HG02642 (cell line): ENCODE results near the gene KDM3B.
"Not testable (repeated sequence)": the region's sequence is repeated elsewhere in the genome, so short reads cannot be mapped to it uniquely, and the experiment has no call there.

Source experiments
- ATAC-seq: cut with Tn5 transposase; IDR thresholded peaks from one replicate; pipeline ENCODE4 v1.9.1; 2021; ENCODE audit warnings: mild to moderate bottlenecking; ENCODE audit not compliant: unreplicated experiment, poor library complexity

KDM3B gene

GRCh38 chr5:138464008-138464387 is 111.5 kb downstream of the KDM3B start:
- ATAC-seq: peak; percentile 44

GRCh38 chr5:138464388-138465260 is 112.1 kb downstream of the KDM3B start:
- ATAC-seq: peak; percentile 74

GRCh38 chr5:138465261-138466124 is 113.0 kb downstream of the KDM3B start, which contains the start of gene EGR1:
Gene EGR1, plus strand, starts transcription at chr5:138465479. Its CDS starts 283 bp downstream, at chr5:138465762.
- ATAC-seq: peak; percentile 66

GRCh38 chr5:138466125-138466899 is 113.8 kb downstream of the KDM3B start:
- no peak for ATAC-seq

- no peak for ATAC-seq
Observed at GRCh38 chr5:138466900-138467710, 114.6 kb downstream of the KDM3B start.

GRCh38 chr5:138467711-138468132 is 115.2 kb downstream of the KDM3B start:
- ATAC-seq: no peak

- ATAC-seq: no peak
Observed at GRCh38 chr5:138468133-138468965, 115.9 kb downstream of the KDM3B start.

- ATAC-seq: no peak
Observed at GRCh38 chr5:138468966-138469539, 116.6 kb downstream of the KDM3B start.

- ATAC-seq: no peak
Observed at GRCh38 chr5:138469540-138470321, 117.2 kb downstream of the KDM3B start.

- no peak for ATAC-seq
Observed at GRCh38 chr5:138470322-138471051, 118.0 kb downstream of the KDM3B start.

GRCh38 chr5:138471052-138471361 is 118.5 kb downstream of the KDM3B start:
- ATAC-seq: no peak

GRCh38 chr5:138472353-138472752 is 119.9 kb downstream of the KDM3B start:
- no peak for ATAC-seq

GRCh38 chr5:138473151-138473550 is 120.7 kb downstream of the KDM3B start:
- ATAC-seq: not testable (repeated sequence)

- no peak for ATAC-seq
Observed at GRCh38 chr5:138476918-138477317, 124.4 kb downstream of the KDM3B start.

- ATAC-seq: no peak
Observed at GRCh38 chr5:138482638-138483037, 130.2 kb downstream of the KDM3B start.
